Sigmoid colon (tissue), 7 donors: ENCODE results near the gene MRPS12. TPM values are rescaled to one million over a fixed set of nuclear protein-coding genes. Genes with fewer than 3 reads are reported as not detected.

ENCODE experiments used
- DNase-seq: peaks from one replicate; pipeline ENCODE4 v3.0.0-alpha.2; 2019
- H3K27ac ChIP-seq, 4 donors: fragments of 200-600 bp; sonication (generic); one replicate each; pipeline ENCODE4 v1.5.1; 2016 to 2019; ENCODE audit warnings: mild to moderate bottlenecking in 1 of 4
- H3K27me3 ChIP-seq, 3 donors: fragments of 200-600 bp; sonication (generic); one replicate each; pipeline ENCODE4 v1.5.1; 2019; ENCODE audit warnings: mild to moderate bottlenecking in 1 of 3
- H3K36me3 ChIP-seq, 4 donors: fragments of 200-600 bp; sonication (generic); one replicate each; pipeline ENCODE4 v1.5.1; 2016 to 2019
- H3K4me1 ChIP-seq, 4 donors: fragments of 200-600 bp; sonication (generic); one replicate each; pipeline ENCODE4 v1.5.1; 2017 to 2019
- H3K4me3 ChIP-seq, 4 donors: fragments of 200-600 bp; sonication (generic); one replicate each; pipeline ENCODE4 v1.5.1; 2017 to 2019; ENCODE audit warnings: mild to moderate bottlenecking in 2 of 4, moderate library complexity in 1 of 4
- H3K9me3 ChIP-seq, 4 donors: fragments of 200-600 bp in 3 of 4; sonication (generic) in 3 of 4; one replicate each; pipeline versions ENCODE4 v1.5.1 to v1.6.1; 2013 to 2019
- EP300 ChIP-seq, 4 donors: sonication (generic); formaldehyde crosslinking; IDR thresholded peaks; one replicate each; pipeline ENCODE4 v1.6.1; 2017; ENCODE audit warnings: antibody characterized with exemption in 4 of 4
- POLR2A ChIP-seq, 2 donors: fragments of 450-650 bp; IDR thresholded peaks; one replicate each; pipeline ENCODE4 v1.6.1; 2016; ENCODE audit warnings: antibody characterized with exemption in 2 of 2, mild to moderate bottlenecking in 2 of 2, moderate library complexity in 2 of 2
- POLR2AphosphoS5 ChIP-seq, 4 donors: sonication (generic); formaldehyde crosslinking; IDR thresholded peaks; one replicate each; pipeline ENCODE4 v1.6.1; 2017; ENCODE audit warnings: antibody characterized with exemption in 4 of 4
- WGBS, 2 donors: extraction: QIAGEN DNeasy Blood & Tissue Kit; methylation state at CpG; one replicate each; pipeline ENCODE4 v1.1.7; 2013; 5-methylcytosine and 5-hydroxymethylcytosine counted together
- intact Hi-C: fragments of 100-400 bp; cut with DNase I; formaldehyde crosslinking; loops from one replicate; pipeline ENCODE4 v1.15.1; 2023
- polyA plus RNA-seq, 3 donors: library from polyadenylated mRNA; stranded (reverse); fragments of 200-250 nt; gene quantifications; one replicate each; pipeline ENCODE4 v1.2.3, GENCODE V29; 2013
- total RNA-seq, 4 donors: library from RNA; depleted of rRNA; stranded (reverse); fragments of >200 nt; gene quantifications; one replicate each; pipeline ENCODE4 v1.1.0, GENCODE V29; 2016
- TF ChIP-seq, protein P1 (sequence below), 4 experiments: fragments of 450-650 bp in 3 of 4; fragments of 200-600 bp in 1 of 4; IDR thresholded peaks; one replicate each; pipeline ENCODE4 v1.5.1; 2016 to 2019; ENCODE audit warnings: antibody characterized with exemption in 4 of 4, mild to moderate bottlenecking in 3 of 4, moderate library complexity in 2 of 4
- donor health status: healthy with polysubstance abuse.
- donor health status: Bipolar disorder and iron deficiency.
- donor health status: healthy.

The MRPS12 gene
- total and polyA plus RNA-seq, 7 donors, result 25.0 to 74.4 (median 30.7) TPM

DNA sequence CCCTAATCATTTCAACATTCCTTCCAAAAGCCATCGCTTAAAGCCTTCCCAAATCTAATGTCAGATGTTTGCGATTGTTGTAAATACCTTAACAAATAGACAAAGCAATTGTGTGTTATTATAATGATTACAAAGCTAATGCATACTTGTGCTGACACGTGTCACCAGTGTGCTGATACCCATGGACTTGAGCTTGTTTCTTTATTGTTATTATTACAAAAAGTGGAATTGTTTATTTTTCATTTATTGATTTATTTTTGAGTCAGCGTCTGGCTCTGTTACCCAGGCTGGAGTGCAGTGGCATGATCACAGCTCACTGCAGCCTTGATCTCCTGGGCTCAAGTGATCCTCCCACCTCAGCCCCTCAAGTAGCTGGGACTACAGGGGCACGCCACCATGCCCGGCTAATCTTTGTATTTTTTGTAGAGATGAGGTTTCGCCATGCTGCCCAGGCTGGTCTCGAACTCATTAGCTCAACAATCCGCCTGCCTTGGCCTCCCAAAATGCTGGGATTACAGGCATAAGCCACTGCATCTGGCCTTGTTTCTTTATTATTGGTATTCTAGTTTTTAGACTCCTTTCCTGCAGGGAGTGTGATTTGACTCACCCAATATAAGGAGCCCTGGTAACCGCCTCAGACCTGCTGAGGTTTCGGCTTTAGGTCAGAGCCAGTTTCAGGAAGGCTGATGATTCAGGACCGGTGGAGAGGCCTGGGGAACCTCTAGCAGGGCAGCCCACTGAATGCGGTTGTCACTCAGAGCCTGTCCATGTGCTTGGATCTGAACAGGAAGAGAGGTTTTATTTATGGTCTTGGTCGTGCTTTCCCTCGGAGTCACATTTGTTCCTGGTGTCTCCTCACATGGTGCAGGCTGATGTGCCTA, 46.9 kb downstream of the MRPS12 start:
- H3K9me3 ChIP-seq, result no peaks in the 10 kb centered on the region
- WGBS, 2 donors, result 68 to 69% methylated on average over 15 of the region's 15 CpGs
- intact Hi-C loops, result loop anchor here (2.0 kb wide), 1 partner anchor 15 kb away; no protein-coding TSS in a partner anchor

DNA sequence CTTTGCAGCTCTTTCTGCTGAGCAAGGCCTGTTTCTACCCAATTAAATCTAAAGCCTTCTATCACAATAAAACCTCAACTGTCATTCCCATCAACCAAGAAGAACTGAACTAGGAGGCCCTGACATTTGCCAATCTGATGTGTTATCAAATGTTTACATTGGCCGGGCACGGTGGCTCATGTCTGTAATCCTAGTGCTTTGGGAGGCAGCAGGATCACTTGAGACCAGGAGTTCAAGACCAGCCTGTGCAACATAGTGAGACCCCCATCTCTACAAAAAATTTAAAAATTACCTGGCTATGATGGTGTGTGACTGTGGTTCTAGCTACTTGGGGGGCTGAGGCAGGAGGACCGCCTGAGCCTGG, 47.6 kb downstream of the MRPS12 start:
- Histone ChIP-seq H3K27ac (no peak overlapping the region), H3K4me1 (peaks cover 0 to 24% (median 21%) of the 10 kb centered on the region in 4 donors), H3K36me3 (no peaks in the 10 kb centered on the region), H3K27me3 (no peaks in the 10 kb centered on the region), H3K4me3 (no peak overlapping the region), H3K9me3 (no peaks in the 10 kb centered on the region)
- intact Hi-C loops, result no loop called here
- DNase-seq, result no peak
- TF ChIP-seq, protein P1, sequence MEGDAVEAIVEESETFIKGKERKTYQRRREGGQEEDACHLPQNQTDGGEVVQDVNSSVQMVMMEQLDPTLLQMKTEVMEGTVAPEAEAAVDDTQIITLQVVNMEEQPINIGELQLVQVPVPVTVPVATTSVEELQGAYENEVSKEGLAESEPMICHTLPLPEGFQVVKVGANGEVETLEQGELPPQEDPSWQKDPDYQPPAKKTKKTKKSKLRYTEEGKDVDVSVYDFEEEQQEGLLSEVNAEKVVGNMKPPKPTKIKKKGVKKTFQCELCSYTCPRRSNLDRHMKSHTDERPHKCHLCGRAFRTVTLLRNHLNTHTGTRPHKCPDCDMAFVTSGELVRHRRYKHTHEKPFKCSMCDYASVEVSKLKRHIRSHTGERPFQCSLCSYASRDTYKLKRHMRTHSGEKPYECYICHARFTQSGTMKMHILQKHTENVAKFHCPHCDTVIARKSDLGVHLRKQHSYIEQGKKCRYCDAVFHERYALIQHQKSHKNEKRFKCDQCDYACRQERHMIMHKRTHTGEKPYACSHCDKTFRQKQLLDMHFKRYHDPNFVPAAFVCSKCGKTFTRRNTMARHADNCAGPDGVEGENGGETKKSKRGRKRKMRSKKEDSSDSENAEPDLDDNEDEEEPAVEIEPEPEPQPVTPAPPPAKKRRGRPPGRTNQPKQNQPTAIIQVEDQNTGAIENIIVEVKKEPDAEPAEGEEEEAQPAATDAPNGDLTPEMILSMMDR (IDR thresholded peaks at IDR 0.05), result no peak
- TF ChIP-seq EP300 (IDR thresholded peaks at IDR 0.05) (no peak), POLR2AphosphoS5 (IDR thresholded peaks at IDR 0.05) (no peak), POLR2A (IDR thresholded peaks at IDR 0.05) (no peak)
- WGBS, 2 donors, result 43 to 69% methylated on average over 3 of the region's 3 CpGs

More for the DNA sequence above, 46.9 kb downstream of the MRPS12 start:
- no peak overlapping the region for H3K27ac ChIP-seq
- DNase-seq, result no peak
- peaks cover 0 to 24% (median 21%) of the 10 kb centered on the region in 4 donors for H3K4me1 ChIP-seq
- no peaks in the 10 kb centered on the region for H3K36me3 ChIP-seq
- no peaks in the 10 kb centered on the region for H3K27me3 ChIP-seq
- H3K4me3 ChIP-seq, result no peak overlapping the region
- TF ChIP-seq, protein P1 (IDR thresholded peaks at IDR 0.05), result no peak
- TF ChIP-seq POLR2A (IDR thresholded peaks at IDR 0.05), result no peak
- TF ChIP-seq EP300 (IDR thresholded peaks at IDR 0.05), result no peak
- no peak for TF ChIP-seq POLR2AphosphoS5 (IDR thresholded peaks at IDR 0.05)

DNA sequence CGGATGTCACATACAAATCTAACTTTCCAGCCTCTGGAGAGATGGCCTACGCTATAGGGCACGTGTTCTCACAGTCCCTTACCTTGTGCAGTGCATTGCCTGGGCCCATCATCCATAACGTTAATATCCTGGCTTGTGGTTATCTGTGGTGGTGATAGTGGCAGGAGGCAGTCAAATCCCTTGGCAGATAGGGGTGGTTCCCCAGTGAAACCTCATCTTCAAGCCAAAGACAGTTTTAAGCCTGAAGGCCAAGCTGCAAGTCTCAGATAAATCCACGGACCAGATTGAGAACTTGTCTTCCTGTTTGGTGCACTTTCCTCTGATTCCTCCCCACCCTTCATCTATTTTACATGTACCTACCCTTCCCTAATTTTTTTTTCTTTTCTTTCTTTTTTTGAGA, 49.1 kb downstream of the MRPS12 start:
- intact Hi-C loops, result no loop called here
- H3K27ac ChIP-seq, result no peak overlapping the region
- no peaks in the 10 kb centered on the region for H3K9me3 ChIP-seq
- no peak for DNase-seq
- peaks cover 0 to 16% (median 11%) of the 10 kb centered on the region in 4 donors for H3K4me1 ChIP-seq
- H3K36me3 ChIP-seq, result no peaks in the 10 kb centered on the region
- H3K27me3 ChIP-seq, result no peaks in the 10 kb centered on the region
- TF ChIP-seq, protein P1 (IDR thresholded peaks at IDR 0.05), result no peak
- TF ChIP-seq POLR2A (IDR thresholded peaks at IDR 0.05), result no peak
- no peak for TF ChIP-seq EP300 (IDR thresholded peaks at IDR 0.05)
- TF ChIP-seq POLR2AphosphoS5 (IDR thresholded peaks at IDR 0.05), result no peak
- WGBS, 2 donors, result 64 to 85% methylated on average over 5 of the region's 5 CpGs
- no peak overlapping the region for H3K4me3 ChIP-seq

DNA sequence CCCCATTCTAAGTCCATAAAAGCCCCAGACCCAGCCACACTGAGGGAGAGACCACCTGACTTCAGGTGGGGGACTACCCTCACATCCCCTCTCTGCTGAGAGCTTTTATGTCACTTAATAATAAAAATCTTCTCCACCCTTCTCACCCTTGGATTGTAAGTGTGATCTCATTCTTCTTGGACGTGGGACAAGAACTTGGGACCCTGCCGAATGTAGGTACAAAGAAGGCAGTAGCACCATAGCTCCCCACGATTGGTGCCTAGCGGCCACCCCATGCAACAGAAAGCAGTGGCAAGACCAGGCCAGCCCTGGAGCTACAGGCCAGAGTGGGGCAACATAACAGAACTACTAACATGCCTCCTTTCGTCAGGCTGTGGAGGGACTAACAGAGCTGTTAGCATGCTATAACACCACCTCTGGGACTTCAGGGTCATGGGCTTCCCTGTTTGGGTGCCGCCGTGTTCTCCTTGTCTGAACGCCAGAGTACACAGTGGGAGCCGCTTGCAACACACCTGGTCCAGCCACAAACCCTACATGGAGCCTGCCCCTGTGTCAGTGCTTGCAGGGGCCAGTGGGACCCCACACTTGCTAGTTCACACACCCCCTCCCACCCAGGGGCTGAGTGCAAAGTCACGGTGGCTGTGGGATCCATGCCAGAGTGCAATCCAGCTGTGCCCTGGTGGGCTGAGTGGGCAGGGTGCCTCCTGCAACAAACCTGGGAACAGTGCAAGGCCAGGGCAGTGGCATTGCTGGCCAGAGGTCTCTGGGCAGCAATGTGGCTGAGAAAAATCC, 50.0 kb downstream of the MRPS12 start:
- intact Hi-C loops, result no loop called here
- H3K36me3 ChIP-seq, result no peaks in the 10 kb centered on the region
- WGBS, 2 donors, result 94 to 96% methylated on average over 10 of the region's 10 CpGs

More for the DNA sequence above, 50.0 kb downstream of the MRPS12 start:
- DNase-seq, result no peak
- Histone ChIP-seq H3K27ac (no peak overlapping the region), H3K9me3 (no peaks in the 10 kb centered on the region), H3K4me1 (peaks cover 0 to 12% (median 11%) of the 10 kb centered on the region in 4 donors), H3K4me3 (no peak overlapping the region), H3K27me3 (no peaks in the 10 kb centered on the region)
- no peak for TF ChIP-seq POLR2AphosphoS5 (IDR thresholded peaks at IDR 0.05)
- no peak for TF ChIP-seq EP300 (IDR thresholded peaks at IDR 0.05)
- TF ChIP-seq POLR2A (IDR thresholded peaks at IDR 0.05), result no peak
- TF ChIP-seq, protein P1 (IDR thresholded peaks at IDR 0.05), result no peak

Other genes with a start within 250 kb of the MRPS12 start
- 1 to 10 TPM in 1 of 4 donors, under 1 TPM in 2, not detected in 1; 0.33 to 3.0 (median 0.54) TPM for gene CAPN12, start 186.5 kb upstream of the MRPS12 start, total RNA-seq
- gene CAPN12, start 186.5 kb upstream of the MRPS12 start, polyA plus RNA-seq, result 10 to 100 TPM in 1 of 3 donors, 1 to 10 TPM in 2; 5.3 to 14.3 (median 6.0) TPM
- not detected for gene LGALS7, start 157.4 kb upstream of the MRPS12 start, total RNA-seq
- not detected for gene LGALS7, start 157.4 kb upstream of the MRPS12 start, polyA plus RNA-seq
- 1 to 10 TPM in 1 of 4 donors, not detected in 3; 3.0 TPM for gene LGALS7B, start 141.7 kb upstream of the MRPS12 start, total RNA-seq
- gene LGALS7B, start 141.7 kb upstream of the MRPS12 start, polyA plus RNA-seq, result 1 to 10 TPM in 1 of 3 donors, not detected in 2; 1.2 TPM
- 10 to 100 TPM in 1 of 4 donors, 1 to 10 TPM in 2, under 1 TPM in 1; 0.33 to 13.2 (median 4.4) TPM for gene LGALS4, start 118.0 kb upstream of the MRPS12 start, total RNA-seq
- gene LGALS4, start 118.0 kb upstream of the MRPS12 start, polyA plus RNA-seq, result 1,000 to 10,000 TPM; 2,620 to 9,832 (median 7,672) TPM
- gene ECH1, start 99.2 kb upstream of the MRPS12 start, total RNA-seq, result 100 to 1,000 TPM in 3 of 4 donors, 10 to 100 TPM in 1; 99.5 to 149 (median 120) TPM
- gene ECH1, start 99.2 kb upstream of the MRPS12 start, polyA plus RNA-seq, result 100 to 1,000 TPM; 348 to 548 (median 422) TPM
- gene HNRNPL, start 81.0 kb upstream of the MRPS12 start, total RNA-seq, result 100 to 1,000 TPM; 140 to 201 (median 171) TPM
- gene HNRNPL, start 81.0 kb upstream of the MRPS12 start, polyA plus RNA-seq, result 100 to 1,000 TPM; 115 to 206 (median 129) TPM
- gene RINL, start 52.7 kb upstream of the MRPS12 start, total RNA-seq, result 10 to 100 TPM in 1 of 4 donors, 1 to 10 TPM in 3; 3.5 to 15.8 (median 4.7) TPM
- gene RINL, start 52.7 kb upstream of the MRPS12 start, polyA plus RNA-seq, result 10 to 100 TPM in 1 of 3 donors, 1 to 10 TPM in 2; 3.7 to 17.6 (median 4.8) TPM
- 10 to 100 TPM; 65.5 to 92.7 (median 85.2) TPM for gene SIRT2, start 31.3 kb upstream of the MRPS12 start, total RNA-seq
- gene SIRT2, start 31.3 kb upstream of the MRPS12 start, polyA plus RNA-seq, result 10 to 100 TPM; 36.2 to 46.7 (median 39.0) TPM
- 10 to 100 TPM; 13.8 to 20.2 (median 16.9) TPM for gene NFKBIB, start 31.0 kb upstream of the MRPS12 start, total RNA-seq
- gene NFKBIB, start 31.0 kb upstream of the MRPS12 start, polyA plus RNA-seq, result 10 to 100 TPM; 28.8 to 63.9 (median 45.8) TPM
- gene CCER2, start 18.8 kb upstream of the MRPS12 start, total RNA-seq, result 1 to 10 TPM in 1 of 4 donors, under 1 TPM in 1, not detected in 2; 0.83 to 1.1 TPM
- under 1 TPM in 1 of 3 donors, not detected in 2; 0.90 TPM for gene CCER2, start 18.8 kb upstream of the MRPS12 start, polyA plus RNA-seq
- gene SARS2, start 181 bp upstream of the MRPS12 start, total RNA-seq, result 10 to 100 TPM in 2 of 4 donors, 1 to 10 TPM in 2; 7.4 to 32.7 (median 12.2) TPM
- 10 to 100 TPM; 14.4 to 38.9 (median 15.3) TPM for gene SARS2, start 181 bp upstream of the MRPS12 start, polyA plus RNA-seq
- gene FBXO17, start 44.8 kb downstream of the MRPS12 start, total RNA-seq, result 10 to 100 TPM; 20.3 to 28.6 (median 25.9) TPM
- 1 to 10 TPM; 1.6 to 4.8 (median 3.3) TPM for gene FBXO17, start 44.8 kb downstream of the MRPS12 start, polyA plus RNA-seq
- gene FBXO27, start 101.6 kb downstream of the MRPS12 start, total RNA-seq, result 10 to 100 TPM in 1 of 4 donors, 1 to 10 TPM in 3; 3.0 to 17.7 (median 3.7) TPM
- 1 to 10 TPM in 2 of 3 donors, under 1 TPM in 1; 0.23 to 1.3 (median 1.2) TPM for gene FBXO27, start 101.6 kb downstream of the MRPS12 start, polyA plus RNA-seq
- not detected for gene ACP7, start 153.4 kb downstream of the MRPS12 start, total RNA-seq
- not detected for gene ACP7, start 153.4 kb downstream of the MRPS12 start, polyA plus RNA-seq
- gene PAK4, start 194.8 kb downstream of the MRPS12 start, total RNA-seq, result 10 to 100 TPM in 2 of 4 donors, 1 to 10 TPM in 2; 6.2 to 27.1 (median 9.3) TPM
- 10 to 100 TPM; 42.1 to 62.0 (median 45.0) TPM for gene PAK4, start 194.8 kb downstream of the MRPS12 start, polyA plus RNA-seq